BLaER1 (cell line): Measurements from ENCODE around the gene MPC1L.

ENCODE experiments used
- H3K27ac ChIP-seq: shearing (Covaris generic); formaldehyde crosslinking; 2 replicates; pipeline ENCODE4 v1.8.1; 2022
- H3K27me3 ChIP-seq: shearing (Covaris generic); formaldehyde crosslinking; 2 replicates; pipeline ENCODE4 v1.8.1; 2022
- H3K36me3 ChIP-seq: shearing (Covaris generic); formaldehyde crosslinking; 2 replicates; pipeline ENCODE4 v1.8.1; 2022
- H3K4me1 ChIP-seq: shearing (Covaris generic); formaldehyde crosslinking; 2 replicates; pipeline ENCODE4 v1.8.1; 2022
- H3K4me2 ChIP-seq: shearing (Covaris generic); formaldehyde crosslinking; 2 replicates; pipeline ENCODE4 v1.8.1; 2022
- H3K4me3 ChIP-seq: shearing (Covaris generic); formaldehyde crosslinking; 2 replicates; pipeline ENCODE4 v1.8.1; 2022
- H3K9ac ChIP-seq: shearing (Covaris generic); formaldehyde crosslinking; 2 replicates; pipeline ENCODE4 v1.8.1; 2022
- H3K9me3 ChIP-seq: shearing (Covaris generic); formaldehyde crosslinking; 2 replicates; pipeline ENCODE4 v1.8.1; 2022
- H4K20me1 ChIP-seq: shearing (Covaris generic); formaldehyde crosslinking; 2 replicates; pipeline ENCODE4 v1.8.1; 2022
- Cebpa-rat ChIP-seq: shearing (Covaris generic); IDR thresholded peaks from 2 replicates; pipeline ENCODE4 v1.8.1; 2022

Gene MPC1L

GRCh38 chrX:40625294-40625693 is 2.1 kb downstream of the MPC1L start:
- H4K20me1 ChIP-seq, result peaks cover 10% of the 10 kb centered on the region; the same call in 1 of the 2 replicates
- no peak for TF ChIP-seq Cebpa-rat
- H3K4me2 ChIP-seq, result no peak overlapping the region
- no peaks in the 10 kb centered on the region for H3K4me1 ChIP-seq
- no peak overlapping the region for H3K9ac ChIP-seq
- H3K36me3 ChIP-seq, result peaks cover 31% of the 10 kb centered on the region
- no peak overlapping the region for H3K4me3 ChIP-seq
- H3K27ac ChIP-seq, result no peak overlapping the region
- H3K9me3 ChIP-seq, result peaks cover 10% of the 10 kb centered on the region
- peaks cover 4% of the 10 kb centered on the region; the same call in 1 of the 2 replicates for H3K27me3 ChIP-seq

DNA sequence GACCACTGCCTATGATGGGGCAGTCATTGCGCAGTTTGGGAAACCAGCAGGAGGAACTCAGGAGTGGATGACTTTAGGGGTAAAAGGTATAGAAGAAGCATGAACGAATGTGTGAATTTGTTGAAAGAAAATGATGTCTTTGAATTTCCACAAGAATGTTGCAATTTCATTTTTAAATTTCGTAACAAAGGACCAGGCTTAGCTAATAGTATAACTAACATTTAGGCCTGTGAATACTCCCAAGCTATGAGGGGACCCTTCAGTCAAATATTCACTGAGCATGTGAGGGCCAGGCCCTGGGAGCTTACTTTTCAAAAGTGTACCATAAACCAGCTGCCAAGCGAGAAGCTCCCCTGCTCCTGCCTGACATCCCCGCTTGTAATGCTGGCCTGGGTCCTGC is 5.3 kb downstream of the MPC1L start:
- no peak overlapping the region for H3K4me2 ChIP-seq
- H3K9me3 ChIP-seq, result peaks cover 4% of the 10 kb centered on the region
- H4K20me1 ChIP-seq, result peaks cover 26% of the 10 kb centered on the region
- H3K27ac ChIP-seq, result no peak overlapping the region
- TF ChIP-seq Cebpa-rat, result no peak
- no peak overlapping the region for H3K4me3 ChIP-seq
- H3K27me3 ChIP-seq, result no peaks in the 10 kb centered on the region
- H3K9ac ChIP-seq, result no peak overlapping the region
- peaks cover 56% of the 10 kb centered on the region for H3K36me3 ChIP-seq
- H3K4me1 ChIP-seq, result no peaks in the 10 kb centered on the region

DNA sequence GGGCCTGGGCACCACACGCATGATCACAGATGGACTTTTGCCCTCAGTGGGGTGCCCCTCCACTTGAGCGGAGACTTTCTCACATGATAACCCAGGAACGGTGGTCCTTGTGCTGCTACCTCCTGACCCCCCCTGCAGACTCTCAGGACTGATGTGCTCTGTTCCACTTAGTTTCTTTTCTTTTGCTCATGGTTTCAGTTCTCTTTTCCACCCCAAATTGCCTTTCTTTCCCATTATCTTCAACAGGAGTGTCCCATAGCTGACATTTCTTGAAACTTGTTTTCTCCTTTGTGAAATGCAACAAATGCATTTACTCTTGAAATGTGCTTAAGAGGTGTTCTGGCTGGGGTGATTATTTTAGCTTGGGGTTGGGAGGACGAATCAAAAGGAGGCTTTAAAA is 9.0 kb downstream of the MPC1L start:
- peaks cover 48% of the 10 kb centered on the region for H4K20me1 ChIP-seq
- peaks cover 86% of the 10 kb centered on the region for H3K36me3 ChIP-seq
- TF ChIP-seq Cebpa-rat, result no peak
- no peak overlapping the region for H3K27ac ChIP-seq
- no peak overlapping the region for H3K4me2 ChIP-seq
- H3K4me3 ChIP-seq, result no peak overlapping the region
- no peak overlapping the region for H3K9ac ChIP-seq
- H3K4me1 ChIP-seq, result no peaks in the 10 kb centered on the region
- no peaks in the 10 kb centered on the region for H3K9me3 ChIP-seq
- H3K27me3 ChIP-seq, result peaks cover 17% of the 10 kb centered on the region

- Histone ChIP-seq H3K4me3 (no peak overlapping the region), H3K4me1 (no peaks in the 10 kb centered on the region), H4K20me1 (peaks cover 42% of the 10 kb centered on the region), H3K27me3 (peaks cover 33% of the 10 kb centered on the region), H3K27ac (no peak overlapping the region), H3K9ac (no peak overlapping the region), H3K4me2 (no peak overlapping the region), H3K36me3 (peaks cover 80% of the 10 kb centered on the region), H3K9me3 (no peaks in the 10 kb centered on the region)
- TF ChIP-seq Cebpa-rat, result no peak
Measured at GRCh38 chrX:40637687-40638086, 14.5 kb downstream of the MPC1L start.

DNA sequence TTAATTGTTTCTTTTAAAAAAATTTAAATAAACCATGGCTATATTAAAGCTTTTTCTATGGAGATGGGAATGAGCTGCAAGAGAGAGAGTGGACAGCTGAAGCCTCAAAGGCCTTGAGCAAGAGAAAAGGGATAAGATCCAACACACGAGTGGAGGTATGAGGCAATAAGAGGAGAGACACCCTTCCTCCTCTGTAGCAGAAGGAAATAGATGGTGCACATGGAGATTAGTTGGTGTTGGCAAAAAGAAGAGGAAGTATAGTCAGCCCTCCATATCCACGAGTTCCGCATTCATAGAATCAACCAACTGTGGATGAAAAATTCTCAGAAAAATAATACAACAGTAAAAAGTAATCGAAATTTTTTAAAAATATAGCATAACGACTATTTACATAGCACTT is 20.9 kb downstream of the MPC1L start:
- Histone ChIP-seq H3K27ac (peak overlapping the region; percentile 74), H3K9ac (no peak overlapping the region), H3K36me3 (peaks cover 21% of the 10 kb centered on the region), H3K4me2 (peak overlapping the region; percentile 92), H3K4me3 (peak overlapping the region; percentile 62), H4K20me1 (peaks cover 11% of the 10 kb centered on the region; the same call in 1 of the 2 replicates), H3K4me1 (peaks cover 27% of the 10 kb centered on the region), H3K27me3 (0 out of 2 replicates have a peak, but pooled peaks cover under 1% of the 10 kb centered on the region), H3K9me3 (no peaks in the 10 kb centered on the region)
- peak; percentile 63; the same call in 1 of the 2 replicates for TF ChIP-seq Cebpa-rat

- Histone ChIP-seq H4K20me1 (peaks cover 4% of the 10 kb centered on the region; the same call in 1 of the 2 replicates), H3K27me3 (no peaks in the 10 kb centered on the region), H3K27ac (peak overlapping the region; percentile 74), H3K36me3 (peaks cover 16% of the 10 kb centered on the region), H3K4me1 (peaks cover 27% of the 10 kb centered on the region), H3K4me2 (peak overlapping the region; percentile 92), H3K4me3 (peak overlapping the region; percentile 62), H3K9me3 (no peaks in the 10 kb centered on the region), H3K9ac (peak overlapping the region; percentile 77)
- no peak for TF ChIP-seq Cebpa-rat
Measured at GRCh38 chrX:40644821-40645358, 21.7 kb downstream of the MPC1L start.

DNA sequence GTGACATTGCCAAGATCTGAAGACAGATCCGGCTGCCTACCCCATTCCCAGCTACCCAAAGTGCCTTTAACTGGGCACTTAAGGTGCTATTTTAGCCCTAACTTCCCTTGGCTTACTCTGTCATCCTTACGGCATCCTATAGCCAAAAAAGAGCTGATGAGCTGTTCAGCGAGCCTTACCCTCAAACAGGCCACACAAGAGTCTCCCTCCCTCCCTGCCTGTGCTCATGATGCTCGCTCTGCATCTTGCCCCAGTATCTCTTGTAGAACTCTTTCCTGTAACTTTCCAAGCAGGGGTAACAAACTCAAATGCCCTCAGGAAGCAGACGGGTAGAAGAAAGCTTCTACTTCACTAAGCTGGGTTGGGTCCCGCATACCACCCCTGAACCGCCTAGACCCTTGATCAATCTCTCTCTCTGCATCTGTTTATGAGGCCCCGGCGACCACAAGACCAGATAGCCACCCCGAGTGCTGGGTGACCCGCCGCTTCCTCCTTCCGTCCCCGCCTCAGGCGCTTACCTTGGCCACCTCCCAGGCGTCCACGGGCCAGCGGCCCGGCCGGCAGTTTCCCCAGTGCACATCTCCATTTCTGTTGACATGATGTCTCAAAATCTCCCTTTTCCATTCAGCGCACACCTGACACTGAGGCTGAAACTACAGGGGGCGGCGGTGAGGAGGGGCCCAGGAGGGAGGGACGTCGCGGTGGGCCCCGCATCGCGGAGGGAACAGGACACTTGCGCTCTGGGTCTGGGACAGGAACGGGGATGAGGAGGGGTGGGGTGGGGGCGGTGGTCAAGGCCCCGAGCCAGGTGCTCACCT is 23.5 kb downstream of the MPC1L start:
- Histone ChIP-seq H3K36me3 (peaks cover 8% of the 10 kb centered on the region), H3K9ac (peak overlapping the region; percentile 77), H3K27ac (peak overlapping the region; percentile 61; the same call in 1 of the 2 replicates), H4K20me1 (no peaks in the 10 kb centered on the region), H3K4me3 (peak overlapping the region; percentile 78), H3K9me3 (no peaks in the 10 kb centered on the region), H3K4me1 (peaks cover 27% of the 10 kb centered on the region), H3K4me2 (peak overlapping the region; percentile 76), H3K27me3 (no peaks in the 10 kb centered on the region)
- TF ChIP-seq Cebpa-rat, result no peak

GRCh38 chrX:40647307-40648197 is 24.3 kb downstream of the MPC1L start, which contains the start of gene CXorf38:
Gene CXorf38 (minus strand): TSS chrX:40647561. CDS start chrX:40647520, 41 bp downstream.
- Histone ChIP-seq H4K20me1 (no peaks in the 10 kb centered on the region), H3K9me3 (no peaks in the 10 kb centered on the region), H3K4me2 (peak within 1 kb of the TSS; percentile 76), H3K4me1 (peaks cover 27% of the 10 kb centered on the region), H3K4me3 (peak within 1 kb of the TSS; percentile 78), H3K9ac (peak within 1 kb of the TSS; percentile 77), H3K27ac (peak within 1 kb of the TSS; percentile 61; the same call in 1 of the 2 replicates), H3K27me3 (no peaks in the 10 kb centered on the region), H3K36me3 (no peaks in the 10 kb centered on the region)
- TF ChIP-seq Cebpa-rat, result no peak

DNA sequence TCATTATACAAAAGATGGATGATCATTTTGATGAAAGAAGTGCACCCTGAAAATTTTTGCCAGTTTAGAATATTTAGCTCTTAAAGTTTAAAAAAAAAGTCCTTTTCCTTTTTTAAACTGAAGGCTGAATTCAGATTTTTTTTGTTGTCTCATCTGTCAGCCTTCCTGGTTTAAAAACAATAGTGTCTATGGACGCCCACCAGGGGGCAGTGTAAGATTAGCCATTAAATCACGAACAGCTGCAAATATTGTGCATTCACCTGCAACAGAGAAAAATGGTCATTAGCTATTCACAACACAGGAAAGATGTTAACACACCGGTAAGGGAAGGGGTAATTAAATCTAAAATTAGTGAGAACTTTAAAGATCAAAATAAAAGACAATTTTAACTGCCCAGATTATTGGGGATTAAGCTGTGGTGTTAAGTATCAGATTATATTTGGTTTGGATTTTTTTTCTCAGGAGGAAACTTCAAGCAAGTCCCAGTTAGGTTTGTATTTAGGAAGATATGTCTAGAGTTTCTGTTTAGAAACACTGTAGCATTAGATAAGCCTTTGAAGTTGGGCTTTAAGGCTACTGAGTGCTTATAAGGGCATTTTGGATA is 28.5 kb downstream of the MPC1L start:
- Histone ChIP-seq H3K27ac (no peak overlapping the region), H3K36me3 (peaks cover 4% of the 10 kb centered on the region; the same call in 1 of the 2 replicates), H3K4me1 (0 out of 2 replicates have a peak, but pooled peaks cover 4% of the 10 kb centered on the region), H3K4me3 (no peak overlapping the region), H3K4me2 (no peak overlapping the region), H3K27me3 (no peaks in the 10 kb centered on the region), H4K20me1 (no peaks in the 10 kb centered on the region), H3K9me3 (no peaks in the 10 kb centered on the region), H3K9ac (no peak overlapping the region)
- no peak for TF ChIP-seq Cebpa-rat
